OCI-LY3 (cell line): ENCODE data around the gene LARGE1.

Experiments
- EZH2phosphoT487 ChIP-seq: fragments of 200-600 bp; shearing (Covaris generic); IDR thresholded peaks from 2 replicates; pipeline ENCODE4 v1.6.1; 2018; ENCODE audit warnings: antibody characterized with exemption, mixed run types, low read depth
- TF ChIP-seq, protein P1 (sequence below): fragments of 200-600, 300-600 bp; sonication (generic); IDR thresholded peaks from 2 replicates; pipeline ENCODE4 v1.5.1; 2014; ENCODE audit warnings: antibody characterized with exemption, low read length, low read depth

- TF ChIP-seq, protein P1, sequence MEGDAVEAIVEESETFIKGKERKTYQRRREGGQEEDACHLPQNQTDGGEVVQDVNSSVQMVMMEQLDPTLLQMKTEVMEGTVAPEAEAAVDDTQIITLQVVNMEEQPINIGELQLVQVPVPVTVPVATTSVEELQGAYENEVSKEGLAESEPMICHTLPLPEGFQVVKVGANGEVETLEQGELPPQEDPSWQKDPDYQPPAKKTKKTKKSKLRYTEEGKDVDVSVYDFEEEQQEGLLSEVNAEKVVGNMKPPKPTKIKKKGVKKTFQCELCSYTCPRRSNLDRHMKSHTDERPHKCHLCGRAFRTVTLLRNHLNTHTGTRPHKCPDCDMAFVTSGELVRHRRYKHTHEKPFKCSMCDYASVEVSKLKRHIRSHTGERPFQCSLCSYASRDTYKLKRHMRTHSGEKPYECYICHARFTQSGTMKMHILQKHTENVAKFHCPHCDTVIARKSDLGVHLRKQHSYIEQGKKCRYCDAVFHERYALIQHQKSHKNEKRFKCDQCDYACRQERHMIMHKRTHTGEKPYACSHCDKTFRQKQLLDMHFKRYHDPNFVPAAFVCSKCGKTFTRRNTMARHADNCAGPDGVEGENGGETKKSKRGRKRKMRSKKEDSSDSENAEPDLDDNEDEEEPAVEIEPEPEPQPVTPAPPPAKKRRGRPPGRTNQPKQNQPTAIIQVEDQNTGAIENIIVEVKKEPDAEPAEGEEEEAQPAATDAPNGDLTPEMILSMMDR = no peak
- TF ChIP-seq EZH2phosphoT487 = no peak
Measured at GRCh38 chr22:33459137-33459536, 461.1 kb downstream of the LARGE1 start.
